HepG2 (cell line): ENCODE measurements around the gene AUTS2. TPM values are rescaled to one million over a fixed set of nuclear protein-coding genes. Genes with fewer than 3 reads are reported as not detected.

Experiments
- ATAC-seq: fragments of 200-7000 bp; cut with Tn5 transposase; 3 replicates; pipeline ENCODE4 v1.9.1; 2020; ENCODE audit warnings: mild to moderate bottlenecking, moderate library complexity
- BruUV-seq: library from RNA; stranded (reverse); fragments of 400-500 nt; replicated peaks from 2 replicates; lab custom pipeline; 2021; lab: Mats Ljungman, UMichigan
- CTCF ChIA-PET: fragments of 300-600 bp; formaldehyde crosslinking; extraction: SDS; loops from one replicate; lab custom pipeline; 2021; ENCODE audit warnings: low total read pairs, inconsistent platforms, low intra/inter-chr PET ratio; lab: Yijun Ruan, JAX
- POLR2A ChIA-PET: fragments of 350-600 bp; sonication (Branson Sonifier 250); formaldehyde crosslinking; loops from one replicate; lab custom pipeline; 2020; ENCODE audit warnings: antibody characterized with exemption, inconsistent platforms; lab: Yijun Ruan, JAX
- DNase-seq: peaks from one replicate; pipeline ENCODE4 v3.0.0-alpha.2; 2015; ENCODE audit warnings: low spot score
- FAIRE-seq: peaks from 3 replicates; lab custom pipeline; 2011; peaks lifted over from hg19 to GRCh38; lab: Jason Lieb, UNC
- H2AFZ ChIP-seq: one replicate; pipeline ENCODE4 v1.6.1; 2011; ENCODE audit warnings: low read length, inconsistent platforms
- H3K27ac ChIP-seq: fragments of 300-600 bp; 3 replicates; pipeline ENCODE4 v1.8.0; 2011; ENCODE audit warnings: mixed run types, mild to moderate bottlenecking, mixed read lengths, low read length, inconsistent platforms; ENCODE audit not compliant: insufficient read depth; ENCODE audit errors: extremely low read length
- H3K27me3 ChIP-seq, 2 experiments: fragments of 200-600 bp in 1 of 2; 2 replicates in 1 of 2; 3 replicates in 1 of 2; pipeline versions ENCODE4 v1.6.0 to v1.8.0; 2011; ENCODE audit warnings: low read length in 2 of 2, mild to moderate bottlenecking in 2 of 2, moderate library complexity in 2 of 2, inconsistent platforms in 1 of 2; ENCODE audit not compliant: insufficient read depth in 2 of 2, control insufficient read depth in 1 of 2
- H3K36me3 ChIP-seq, 2 experiments: fragments of 200-600 bp in 1 of 2; replicated peaks in 1 of 2; 2 replicates in 1 of 2; 3 replicates in 1 of 2; pipeline versions ENCODE4 v1.5.1 to v1.8.0; 2011; ENCODE audit warnings: low read length in 2 of 2, inconsistent platforms in 1 of 2; ENCODE audit not compliant: insufficient read depth in 2 of 2, control insufficient read depth in 1 of 2
- H3K4me1 ChIP-seq: 2 replicates; pipeline ENCODE4 v1.5.1; 2012; ENCODE audit warnings: low read length, inconsistent platforms; ENCODE audit not compliant: insufficient read depth
- H3K4me2 ChIP-seq: 2 replicates; pipeline ENCODE4 v1.6.0; 2011; ENCODE audit warnings: low read depth, low read length, inconsistent platforms
- H3K4me3 ChIP-seq, 3 experiments: fragments of 200-600 bp in 1 of 3; sonication (generic), shearing (Covaris generic) in 1 of 3; replicated peaks in 1 of 3; 2 replicates each; pipeline ENCODE4 v1.5.1; 2011 to 2016; ENCODE audit warnings: low read length in 3 of 3, inconsistent platforms in 2 of 3, low read depth in 2 of 3, mild to moderate bottlenecking in 2 of 3, control low read depth in 1 of 3, mixed read lengths in 1 of 3; ENCODE audit not compliant: insufficient read depth in 1 of 3
- H3K79me2 ChIP-seq: one replicate; pipeline ENCODE4 v1.6.1; 2011; ENCODE audit warnings: low read length, inconsistent platforms; ENCODE audit not compliant: insufficient read depth
- H3K9ac ChIP-seq: 2 replicates; pipeline ENCODE4 v1.6.0; 2011; ENCODE audit warnings: mild to moderate bottlenecking, low read depth, low read length, inconsistent platforms; ENCODE audit not compliant: insufficient read depth
- H3K9me3 ChIP-seq: 2 replicates; pipeline ENCODE4 v1.5.1; 2012; ENCODE audit warnings: mild to moderate bottlenecking, low read length
- H4K20me1 ChIP-seq: 2 replicates; pipeline ENCODE4 v1.6.0; 2011; ENCODE audit warnings: inconsistent platforms, mild to moderate bottlenecking, low read length, moderate library complexity; ENCODE audit not compliant: insufficient read depth
- CEBPZ ChIP-seq: IDR thresholded peaks from 2 replicates; pipeline ENCODE4 v1.6.1; 2012; ENCODE audit warnings: low read length, improper control_type of control experiment
- CERS6 ChIP-seq: sonication (generic); formaldehyde crosslinking; IDR thresholded peaks from 2 replicates; pipeline ENCODE4 v1.5.0; 2020; ENCODE audit warnings: missing genetic modification reagents
- EHMT2 ChIP-seq: fragments of 200-600 bp; sonication (generic); IDR thresholded peaks from 2 replicates; pipeline ENCODE4 v1.7.0; 2017; ENCODE audit warnings: antibody characterized with exemption, low read depth, low read length, borderline replicate concordance
- HMGXB4 ChIP-seq, 2 experiments: sonication (generic) in 1 of 2; formaldehyde crosslinking in 1 of 2; IDR thresholded peaks; 2 replicates each; pipeline versions ENCODE4 v1.4.0 to v1.6.1; 2018 to 2020; ENCODE audit warnings: missing genetic modification reagents in 2 of 2, borderline replicate concordance in 1 of 2, low read depth in 1 of 2, mild to moderate bottlenecking in 1 of 2, missing biosample characterization in 1 of 2
- RBAK ChIP-seq: sonication (generic); formaldehyde crosslinking; IDR thresholded peaks from 2 replicates; pipeline ENCODE4 v1.5.1; 2020; ENCODE audit warnings: mild to moderate bottlenecking, missing genetic modification reagents
- SATB2 ChIP-seq: sonication (generic); formaldehyde crosslinking; IDR thresholded peaks from 2 replicates; pipeline ENCODE4 v1.5.0; 2020; ENCODE audit warnings: missing genetic modification reagents
- SMC3 ChIP-seq: IDR thresholded peaks from 2 replicates; pipeline ENCODE4 v1.6.1; 2011; ENCODE audit warnings: low read length, improper control_type of control experiment
- ZFY ChIP-seq: sonication (generic); formaldehyde crosslinking; IDR thresholded peaks from 2 replicates; pipeline ENCODE4 v1.4.0; 2020; ENCODE audit warnings: missing genetic modification reagents
- ZNF382 ChIP-seq: sonication (generic); formaldehyde crosslinking; IDR thresholded peaks from 2 replicates; pipeline ENCODE4 v1.5.0; 2020; ENCODE audit warnings: missing genetic modification reagents, mild to moderate bottlenecking, borderline replicate concordance
- ZNF468 ChIP-seq: sonication (generic); formaldehyde crosslinking; IDR thresholded peaks from 2 replicates; pipeline ENCODE4 v1.8.0; 2022; ENCODE audit warnings: mild to moderate bottlenecking, moderate library complexity, missing genetic modification reagents
- ZNF614 ChIP-seq: IDR thresholded peaks from 2 replicates; pipeline ENCODE4 v1.6.1; 2018; ENCODE audit warnings: missing biosample characterization, missing genetic modification reagents, inconsistent platforms, borderline replicate concordance
- ZNF615 ChIP-seq: sonication (generic); formaldehyde crosslinking; IDR thresholded peaks from 2 replicates; pipeline ENCODE4 v1.5.0; 2020; ENCODE audit warnings: mild to moderate bottlenecking, missing genetic modification reagents, borderline replicate concordance
- ZNF644 ChIP-seq: IDR thresholded peaks from 2 replicates; pipeline ENCODE4 v1.6.1; 2016; ENCODE audit warnings: low read depth
- ZNF7 ChIP-seq: IDR thresholded peaks from 2 replicates; pipeline ENCODE4 v1.6.1; 2016; ENCODE audit warnings: missing biosample characterization, missing genetic modification reagents
- ZNF747 ChIP-seq: sonication (generic); formaldehyde crosslinking; IDR thresholded peaks from 2 replicates; pipeline ENCODE4 v1.8.1; 2023; ENCODE audit warnings: missing genetic modification reagents, mild to moderate bottlenecking, borderline replicate concordance
- ZNF816 ChIP-seq: sonication (generic); formaldehyde crosslinking; IDR thresholded peaks from 2 replicates; pipeline ENCODE4 v1.8.0; 2022; ENCODE audit warnings: missing genetic modification reagents, mild to moderate bottlenecking, borderline replicate concordance
- ZSCAN21 ChIP-seq: sonication (generic); formaldehyde crosslinking; IDR thresholded peaks from 2 replicates; pipeline ENCODE4 v1.8.0; 2022; ENCODE audit warnings: mild to moderate bottlenecking, missing genetic modification reagents, moderate library complexity, borderline replicate concordance
- ZSCAN29 ChIP-seq: sonication (generic); formaldehyde crosslinking; conservative IDR thresholded peaks from 2 replicates; pipeline ENCODE4 v1.4.0; 2020; ENCODE audit warnings: mild to moderate bottlenecking, missing genetic modification reagents
- WGBS: methylation state at CpG from one replicate; pipeline ENCODE4 v1.1.6; 2017; ENCODE audit warnings: low lambda C conversion rate; 5-methylcytosine and 5-hydroxymethylcytosine counted together
- in situ Hi-C: cut with HindIII; loops from 2 replicates; pipeline ENCODE4 v1.10.0; 2017; ENCODE audit warnings: low pct_unique_long_range_greater_than_20kb; ENCODE audit not compliant: extremely low pct_ligation_motif_present
- intact Hi-C: fragments of 100-400 bp; cut with micrococcal nuclease; formaldehyde crosslinking; loops from one replicate; pipeline ENCODE4 v1.10.0; 2022; ENCODE audit not compliant: unreplicated experiment
- polyA plus RNA-seq, 8 experiments: library from polyadenylated mRNA; depleted of rRNA in 3 of 8; stranded (reverse) in 7 of 8; unstranded in 1 of 8; fragments of >200 nt; fragmentation: Illumina TruSeq in 4 of 8; extraction: Trizol in 4 of 8; gene quantifications; 2 replicates each; pipeline versions ENCODE4 v1.2.1 to v1.2.3, GENCODE V29; 2011 to 2016; ENCODE audit warnings: low read depth in 4 of 8, missing spikeins in 1 of 8, mixed read lengths in 1 of 8; ENCODE audit not compliant: insufficient read depth in 1 of 8
- total RNA-seq, 5 experiments: library from RNA; depleted of rRNA; stranded (reverse); fragments of >200 nt; fragmentation: Illumina TruSeq; extraction: Trizol; gene quantifications; 2 replicates each; pipeline ENCODE4 v1.2.3, GENCODE V29; 2016; ENCODE audit warnings: low read depth in 1 of 5

AUTS2 gene
- total and polyA plus RNA-seq, 2 of the 13 experiments (the other 11 are each of a cell fraction or from before 2014, with no cell fraction given), result 0.38 TPM; not detected in 1

- Histone ChIP-seq H3K79me2 (no peaks in the 10 kb centered on the region), H3K27ac (no peak overlapping the region), H3K36me3 (no peaks in the 10 kb centered on the region), H3K4me1 (peaks cover 5% of the 10 kb centered on the region), H3K9ac (no peak overlapping the region), H2AFZ (no peak overlapping the region), H4K20me1 (no peaks in the 10 kb centered on the region), H3K4me2 (no peak overlapping the region), H3K9me3 (no peaks in the 10 kb centered on the region), H3K27me3 (no peaks in the 10 kb centered on the region), H3K4me3 (no peak overlapping the region)
- no peak for ATAC-seq
- in situ Hi-C loops (no loop called here), intact Hi-C loops (no loop called here)
- CTCF ChIA-PET, result no interaction called here
- TF ChIP-seq ZFY (CRISPR knock-in tag), result no peak
- no peak for TF ChIP-seq SMC3
- no peak for TF ChIP-seq ZNF644 (CRISPR knock-in tag)
- TF ChIP-seq ZNF747 (CRISPR knock-in tag), result no peak
- no peak for TF ChIP-seq EHMT2
- no peak for TF ChIP-seq ZNF468 (CRISPR knock-in tag)
- no peak for TF ChIP-seq ZSCAN29
- no peak for TF ChIP-seq ZNF7 (CRISPR knock-in tag)
- no peak for TF ChIP-seq ZNF615 (CRISPR knock-in tag)
- no peak for TF ChIP-seq CERS6 (CRISPR knock-in tag)
- TF ChIP-seq CEBPZ, result no peak
- TF ChIP-seq ZNF816 (CRISPR knock-in tag), result no peak
- no peak for TF ChIP-seq SATB2 (CRISPR knock-in tag)
- TF ChIP-seq ZSCAN21, result no peak
- no peak for TF ChIP-seq RBAK (CRISPR knock-in tag)
- TF ChIP-seq HMGXB4 (CRISPR knock-in tag; IDR thresholded peaks at IDR 0.05; ENCODE audit: borderline replicate concordance in 1 of 2, low read depth in 1 of 2), result no peak
- no peak for TF ChIP-seq ZNF382 (CRISPR knock-in tag)
- no peak for TF ChIP-seq ZNF614
- WGBS, result 90% methylated on average over 3 of the region's 3 CpGs
- POLR2A ChIA-PET, result no interaction called here
- no peak for FAIRE-seq
- BruUV-seq, result no TSS peak
- no peak for DNase-seq
Measured at GRCh38 chr7:70774950-70775527, 1176.8 kb downstream of the AUTS2 start.
